GM19438 (cell line): ENCODE data around the gene MRPS6.

ENCODE experiments used
- ATAC-seq: cut with Tn5 transposase; IDR thresholded peaks from one replicate; pipeline ENCODE4 v1.9.1; 2021; ENCODE audit warnings: low read depth; ENCODE audit not compliant: unreplicated experiment

Gene MRPS6

DNA sequence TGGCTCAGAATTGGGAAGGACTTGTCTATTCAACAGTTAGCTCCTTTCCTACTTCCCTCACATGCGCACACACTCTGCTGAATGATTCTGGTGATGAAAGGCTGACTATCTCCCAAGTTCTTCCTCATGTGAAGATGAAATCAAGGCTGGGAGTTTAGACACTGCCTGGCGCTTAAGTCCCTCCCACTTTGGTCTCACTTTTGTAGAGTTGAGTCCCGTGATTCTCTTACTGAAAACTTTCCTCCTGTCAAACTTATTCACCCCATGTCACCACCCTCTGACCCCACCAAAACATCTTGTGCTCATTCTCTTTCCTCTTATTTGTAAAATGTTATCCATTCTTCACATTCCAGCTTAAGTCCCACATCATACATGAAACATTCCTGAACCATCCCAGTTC is 8.4 kb upstream of the MRPS6 start:
- ATAC-seq, result no peak

- ATAC-seq, result no peak
Observed at GRCh38 chr21:34071683-34072082, 1.7 kb upstream of the MRPS6 start.

DNA sequence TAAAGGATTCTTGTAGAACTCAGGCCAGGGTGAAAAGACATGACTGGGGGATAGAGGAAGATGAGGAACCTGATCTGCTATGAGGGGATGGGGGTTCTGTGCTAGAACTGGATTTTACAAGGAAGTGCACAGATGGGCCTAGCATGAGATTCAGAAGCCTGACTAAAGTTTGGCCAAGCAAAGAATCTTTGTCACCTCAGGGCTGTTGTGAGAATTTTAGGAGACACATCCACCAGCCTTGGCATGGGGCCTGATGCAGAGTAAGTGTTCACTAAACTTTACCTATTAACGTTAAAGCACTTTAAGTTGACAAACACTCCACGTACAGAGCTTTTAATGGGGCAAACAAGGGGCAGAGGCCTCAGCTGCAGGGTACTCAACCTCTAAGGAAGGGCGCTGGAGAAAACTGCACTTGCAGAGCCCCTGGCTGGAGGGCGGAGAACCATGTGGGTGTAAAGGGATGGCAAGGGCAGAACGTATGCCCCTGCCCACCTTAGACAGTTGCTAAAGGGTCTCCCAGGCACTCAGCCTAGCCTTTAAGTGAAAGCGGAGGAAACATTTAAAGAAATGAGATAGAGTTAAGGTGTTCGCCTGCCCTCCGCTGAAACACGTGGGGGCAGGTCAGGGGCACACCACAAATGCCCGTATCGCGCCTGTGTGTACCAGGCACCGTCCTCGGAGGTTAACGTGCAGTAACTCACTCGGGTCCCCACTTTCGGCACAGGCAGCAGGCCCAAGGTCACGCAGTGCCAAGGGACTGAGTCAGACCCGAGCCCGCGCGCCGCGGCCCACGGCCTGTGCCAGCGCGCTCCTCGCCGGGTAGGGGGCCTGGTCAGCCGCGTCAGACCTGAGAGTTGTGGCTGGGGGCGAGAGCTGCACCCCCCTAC is 990 bp upstream of the MRPS6 start:
- no peak for ATAC-seq

GRCh38 chr21:34073749-34074282 is 438 bp downstream of the MRPS6 start:
- peak; percentile 28 for ATAC-seq

GRCh38 chr21:34074283-34075090 is 1.1 kb downstream of the MRPS6 start:
- ATAC-seq, result no peak

- no peak for ATAC-seq
Observed at GRCh38 chr21:34075091-34075425, 1.7 kb downstream of the MRPS6 start.

DNA sequence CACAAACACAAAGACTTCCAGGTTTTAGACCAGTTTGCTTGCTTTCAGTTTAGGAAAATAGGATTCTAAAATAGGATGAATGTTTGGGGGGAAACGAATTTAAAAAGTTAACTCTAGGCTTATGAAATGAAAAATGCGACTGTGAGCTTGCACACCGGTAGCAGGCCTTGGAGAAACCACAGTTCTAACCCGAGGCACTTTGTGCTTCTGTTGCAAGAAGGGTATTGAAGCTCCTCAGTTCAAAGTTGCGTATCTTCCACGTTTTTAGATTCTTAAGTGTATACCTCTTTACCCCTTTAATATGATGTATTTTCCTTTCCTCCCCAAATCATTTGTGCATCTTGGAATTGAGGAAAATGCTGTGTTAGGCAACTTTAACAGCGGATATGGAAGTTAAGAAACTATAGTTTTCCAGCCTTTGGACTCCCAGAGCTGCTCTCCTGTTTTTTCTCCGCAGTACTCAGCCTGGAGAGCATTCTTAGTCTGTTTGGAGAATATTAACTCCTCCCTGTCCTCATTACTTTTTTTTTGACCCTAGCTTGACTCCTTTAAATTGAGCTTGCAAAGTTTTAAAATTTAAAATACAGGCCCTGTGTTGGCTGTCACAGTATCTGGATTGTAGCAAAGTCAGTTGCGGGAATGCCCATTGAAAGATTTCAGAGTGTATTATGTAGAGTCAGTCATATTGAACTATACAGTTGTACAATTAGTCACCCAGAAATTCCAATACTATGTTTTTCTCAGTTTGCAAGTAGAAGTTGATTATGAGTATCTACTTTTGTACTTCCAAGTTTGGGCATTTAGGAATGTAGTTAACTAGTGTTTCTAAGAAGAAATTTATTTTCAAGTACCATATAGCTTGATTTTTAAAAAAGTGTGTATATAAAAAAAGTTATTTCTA is 2.6 kb downstream of the MRPS6 start:
- ATAC-seq, result no peak

DNA sequence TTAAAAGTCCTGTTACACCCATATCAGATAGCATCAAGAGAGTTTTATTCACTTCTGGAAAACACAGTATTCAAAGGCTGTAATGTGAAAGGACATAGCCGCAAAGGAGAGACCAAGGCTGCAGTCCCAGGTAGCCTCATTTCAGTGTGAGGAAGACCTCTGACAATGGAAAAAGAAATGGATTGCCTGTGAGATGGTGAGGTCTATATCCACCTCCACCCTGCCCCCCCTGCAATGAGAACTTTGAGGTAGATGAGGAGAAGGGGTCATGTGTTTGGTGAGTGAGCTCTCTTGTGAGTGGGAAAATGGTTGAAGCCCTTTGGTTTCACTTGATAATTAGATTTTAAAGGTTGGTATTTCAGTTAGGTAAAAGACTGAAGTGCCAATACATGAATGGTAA is 3.5 kb downstream of the MRPS6 start:
- ATAC-seq, result no peak

DNA sequence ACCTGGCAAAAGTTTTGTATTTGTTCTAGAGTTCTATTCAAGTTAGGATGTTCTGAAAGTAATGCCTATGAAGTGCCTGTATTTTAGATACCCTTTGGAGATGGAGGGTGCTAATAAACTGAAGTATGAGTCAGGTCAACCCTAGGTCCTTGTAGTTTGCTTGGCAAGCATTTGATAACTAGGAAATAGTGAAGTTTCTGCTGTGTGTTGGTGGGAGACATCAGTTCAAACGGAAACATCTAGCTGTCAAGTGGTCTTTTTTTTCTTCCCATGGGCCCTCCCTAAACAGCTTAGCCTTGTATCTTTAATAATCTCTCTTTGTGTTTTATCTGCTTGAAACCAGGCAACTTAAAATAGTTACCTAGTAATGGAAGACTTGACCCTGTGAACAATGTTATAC is 4.5 kb downstream of the MRPS6 start:
- no peak for ATAC-seq

DNA sequence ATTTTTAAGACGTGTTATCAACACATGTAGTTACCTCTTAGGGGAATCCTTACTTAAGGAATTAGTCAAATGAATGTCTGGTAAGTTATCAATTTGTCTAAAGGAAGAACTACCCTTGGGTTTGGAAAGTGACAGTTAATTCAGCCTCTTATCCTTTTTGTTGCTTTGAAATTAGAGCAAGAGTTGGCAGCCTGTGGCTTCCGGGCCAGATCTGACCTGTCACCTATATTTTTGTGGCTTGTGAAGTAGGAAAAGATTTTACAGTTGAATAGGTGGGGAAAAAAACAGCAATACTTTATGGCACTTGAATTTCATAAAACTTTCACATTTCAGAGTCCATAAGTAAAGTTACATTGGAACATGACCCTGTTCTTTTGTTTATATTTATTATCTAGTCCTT is 5.5 kb downstream of the MRPS6 start:
- ATAC-seq, result no peak

- ATAC-seq, result no peak
Observed at GRCh38 chr21:34080710-34081109, 7.3 kb downstream of the MRPS6 start.

GRCh38 chr21:34082769-34083168 is 9.4 kb downstream of the MRPS6 start:
- ATAC-seq, result no peak

GRCh38 chr21:34083357-34083756 is 10.0 kb downstream of the MRPS6 start:
- no peak for ATAC-seq

DNA sequence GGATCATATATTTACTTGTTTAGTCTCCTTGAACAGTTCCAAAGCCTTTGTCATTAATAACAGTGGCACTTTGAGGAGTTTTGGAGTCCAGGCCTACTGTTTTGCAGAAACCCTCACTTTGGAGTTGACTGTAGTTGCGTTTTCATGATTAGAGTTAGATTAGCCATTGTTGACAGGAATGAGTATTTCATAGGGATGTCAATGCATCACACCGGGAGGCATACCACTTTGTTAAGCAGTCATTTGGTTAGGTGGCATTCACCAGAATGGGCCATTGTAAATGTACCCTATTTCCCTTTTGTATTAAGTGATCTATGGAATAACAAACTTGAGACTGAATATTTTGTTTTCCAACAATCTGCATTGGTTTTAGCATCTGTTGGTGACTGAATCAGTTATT is 11.8 kb downstream of the MRPS6 start:
- ATAC-seq, result no peak

DNA sequence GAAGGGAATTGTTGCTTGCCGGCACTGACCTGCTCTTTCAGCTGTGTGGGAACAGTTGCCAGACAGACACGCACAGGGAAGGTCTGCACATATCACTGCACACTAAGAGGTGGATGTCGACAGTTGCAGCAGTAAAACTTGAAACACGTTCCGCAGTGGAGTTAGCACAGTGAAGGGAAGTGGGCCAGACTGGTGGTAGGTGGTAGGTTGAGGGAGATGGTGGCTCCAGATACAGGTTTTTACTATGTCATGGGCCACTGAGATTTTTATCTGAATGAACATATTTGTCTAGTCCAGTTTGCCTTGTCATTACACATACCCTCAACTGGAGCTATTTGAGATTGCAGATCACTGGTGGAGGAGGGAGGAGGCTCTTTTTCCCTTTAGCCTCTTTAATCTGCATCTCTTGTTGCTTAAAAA is 13.5 kb downstream of the MRPS6 start:
- no peak for ATAC-seq

GRCh38 chr21:34088752-34089151 is 15.4 kb downstream of the MRPS6 start:
- ATAC-seq, result no peak

- ATAC-seq, result no peak
Observed at GRCh38 chr21:34091032-34091431, 17.7 kb downstream of the MRPS6 start.

GRCh38 chr21:34091607-34092006 is 18.2 kb downstream of the MRPS6 start:
- no peak for ATAC-seq

GRCh38 chr21:34092262-34092921 is 19.0 kb downstream of the MRPS6 start:
- no peak for ATAC-seq

DNA sequence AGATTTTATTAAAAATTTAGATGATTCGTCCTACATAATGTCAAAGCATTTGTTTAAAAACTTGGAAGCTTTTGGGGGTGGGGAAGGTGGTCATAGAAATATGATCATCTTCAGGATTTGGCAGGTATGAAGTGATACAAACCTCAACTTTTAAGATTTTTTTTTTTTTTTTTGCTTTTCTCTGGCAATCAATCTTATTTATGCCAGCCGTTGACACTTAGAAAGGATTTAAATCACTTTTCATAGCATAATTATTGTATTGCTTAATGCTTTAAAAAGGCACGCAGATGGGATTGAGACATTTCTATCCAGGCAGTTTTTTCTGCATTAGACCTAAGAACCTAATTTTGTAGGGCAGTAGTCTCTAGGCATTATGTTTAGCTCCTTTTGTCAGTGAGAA is 19.7 kb downstream of the MRPS6 start:
- ATAC-seq, result no peak
